SK-N-MC (cell line): ENCODE results near the gene ABCG4.

ENCODE experiments used
- EZH2 ChIP-seq: fragments of 200-600 bp; sonication (generic); IDR thresholded peaks from one replicate; pipeline ENCODE4 v1.6.1; 2017; ENCODE audit warnings: antibody characterized with exemption
- POLR2AphosphoS5 ChIP-seq: IDR thresholded peaks from 2 replicates; pipeline ENCODE4 v1.6.1; 2012; ENCODE audit warnings: mild to moderate bottlenecking, low read depth, low read length, borderline replicate concordance

GRCh38 chr11:119109843-119110242, 39.0 kb upstream of the ABCG4 start:
- no peak for TF ChIP-seq EZH2
- TF ChIP-seq POLR2AphosphoS5 = no peak
